K562 (cell line): ENCODE measurements around the gene NEDD4L. TPM values are rescaled to one million over a fixed set of nuclear protein-coding genes. Genes with fewer than 3 reads are reported as not detected.

ENCODE experiments used
- ATAC-seq: fragments of 200-7000 bp; cut with Tn5 transposase; 3 replicates; pipeline ENCODE4 v1.9.1; 2020; ENCODE audit warnings: moderate library complexity
- BruUV-seq: library from RNA; stranded (reverse); fragments of 400-500 nt; replicated peaks from 2 replicates; lab custom pipeline; 2021; lab: Mats Ljungman, UMichigan
- CTCF ChIA-PET: fragments of 300-600 bp; formaldehyde crosslinking; extraction: SDS; loops from one replicate; lab custom pipeline; 2021; ENCODE audit warnings: low intra/inter-chr PET ratio; lab: Yijun Ruan, JAX
- POLR2A ChIA-PET: fragments of 300-600, 350-650 bp; sonication (Branson Sonifier 250); formaldehyde crosslinking; extraction: SDS; loops from one replicate; lab custom pipeline; 2021; ENCODE audit warnings: antibody characterized with exemption, inconsistent platforms; lab: Yijun Ruan, JAX
- DNase-seq, 4 experiments: peaks; one replicate each; pipeline versions ENCODE4 v3.0.0 to v3.0.0-alpha.2; 2011 to 2018; ENCODE audit warnings: low spot score in 3 of 4, mixed read lengths in 3 of 4; ENCODE audit errors: extremely low read depth in 1 of 4
- FAIRE-seq: peaks from 2 replicates; lab custom pipeline; 2011; peaks lifted over from hg19 to GRCh38; lab: Jason Lieb, UNC
- H2AFZ ChIP-seq: 2 replicates; pipeline ENCODE4 v1.6.0; 2011; ENCODE audit warnings: low read depth, low read length, control low read depth, inconsistent platforms
- H3K27ac ChIP-seq: fragments of 200-600 bp; 3 replicates; pipeline ENCODE4 v1.8.0; 2011; ENCODE audit warnings: low read depth, mild to moderate bottlenecking, control low read depth, inconsistent platforms, low read length, moderate library complexity, mixed read lengths; ENCODE audit errors: extremely low read depth
- H3K27me3 ChIP-seq, 2 experiments: fragments of 300-600 bp in 1 of 2; 2 replicates in 1 of 2; 3 replicates in 1 of 2; pipeline versions ENCODE4 v1.6.0 to v1.8.0; 2011; ENCODE audit warnings: inconsistent platforms in 2 of 2, low read length in 2 of 2, mild to moderate bottlenecking in 1 of 2, mixed read lengths in 1 of 2, moderate library complexity in 1 of 2; ENCODE audit not compliant: control insufficient read depth in 2 of 2, insufficient read depth in 2 of 2
- H3K36me3 ChIP-seq: fragments of 300-600 bp; 3 replicates; pipeline ENCODE4 v1.8.0; 2011; ENCODE audit warnings: mild to moderate bottlenecking, low read length, inconsistent platforms; ENCODE audit not compliant: control insufficient read depth, insufficient read depth
- H3K4me1 ChIP-seq, 2 experiments: fragments of 200-600 bp in 1 of 2; replicated peaks in 1 of 2; 2 replicates in 1 of 2; 3 replicates in 1 of 2; pipeline versions ENCODE4 v1.5.1 to v1.8.0; 2011; ENCODE audit warnings: inconsistent platforms in 2 of 2, low read length in 2 of 2, mild to moderate bottlenecking in 1 of 2, mixed read lengths in 1 of 2, moderate library complexity in 1 of 2; ENCODE audit not compliant: control insufficient read depth in 2 of 2, insufficient read depth in 2 of 2
- H3K4me2 ChIP-seq: 2 replicates; pipeline ENCODE4 v1.6.1; 2011; ENCODE audit warnings: low read length, control low read depth, inconsistent platforms, mixed read lengths; ENCODE audit not compliant: insufficient read depth
- H3K4me3 ChIP-seq: fragments of 200-600 bp; sonication (generic), shearing (Covaris generic); 2 replicates; pipeline ENCODE4 v1.5.1; 2016; ENCODE audit warnings: control low read depth, inconsistent platforms
- H3K79me2 ChIP-seq: fragments of 200-600 bp; 3 replicates; pipeline ENCODE4 v1.8.0; 2011; ENCODE audit warnings: low read length, inconsistent platforms; ENCODE audit not compliant: control insufficient read depth, insufficient read depth
- H3K9ac ChIP-seq, 2 experiments: 2 replicates each; pipeline versions ENCODE4 v1.6.0 to v1.6.1; 2011; ENCODE audit warnings: low read depth in 2 of 2, low read length in 2 of 2, control low read depth in 1 of 2, inconsistent platforms in 1 of 2, mild to moderate bottlenecking in 1 of 2, mixed read lengths in 1 of 2; ENCODE audit not compliant: insufficient read depth in 1 of 2
- H3K9me1 ChIP-seq: one replicate; pipeline ENCODE4 v1.6.0; 2011; ENCODE audit warnings: inconsistent platforms, mild to moderate bottlenecking, low read length, moderate library complexity; ENCODE audit not compliant: control insufficient read depth, insufficient read depth
- H3K9me3 ChIP-seq: replicated peaks from 2 replicates; pipeline ENCODE4 v1.5.1; 2011; ENCODE audit warnings: low read depth, low read length, inconsistent platforms; ENCODE audit not compliant: control insufficient read depth, insufficient read depth
- H4K20me1 ChIP-seq: replicated peaks from 2 replicates; pipeline ENCODE4 v1.6.1; 2011; ENCODE audit warnings: low read length, inconsistent platforms, mixed read lengths; ENCODE audit not compliant: control insufficient read depth, insufficient read depth
- TEAD2 ChIP-seq: fragments of 450-650 bp; IDR thresholded peaks from 2 replicates; pipeline ENCODE4 v1.6.1; 2016; ENCODE audit warnings: missing genetic modification characterization, control low read depth, missing compliant biosample characterization
- THRA ChIP-seq: fragments of 450-650 bp; IDR thresholded peaks from 2 replicates; pipeline ENCODE4 v1.6.1; 2017; ENCODE audit warnings: mild to moderate bottlenecking, moderate library complexity
- ZBTB49 ChIP-seq: sonication (generic); formaldehyde crosslinking; IDR thresholded peaks from 2 replicates; pipeline ENCODE4 v1.8.0; 2022; ENCODE audit warnings: missing genetic modification reagents, mild to moderate bottlenecking, borderline replicate concordance
- ZEB2 ChIP-seq: fragments of 450-650 bp; IDR thresholded peaks from 2 replicates; pipeline ENCODE4 v1.6.1; 2016
- ZFP36 ChIP-seq: fragments of 150-350 bp; IDR thresholded peaks from 2 replicates; pipeline ENCODE4 v1.6.1; 2018; ENCODE audit warnings: low read length, low read depth; ENCODE audit not compliant: partially characterized antibody
- ZSCAN32 ChIP-seq: fragments of 450-650 bp; formaldehyde crosslinking; IDR thresholded peaks from 2 replicates; pipeline ENCODE4 v1.4.0; 2020; ENCODE audit warnings: mild to moderate bottlenecking, moderate library complexity
- WGBS: fragments of 100-300 bp; shearing (Covaris generic); methylation state at CpG from one replicate; pipeline ENCODE4 v1.1.6; 2016; ENCODE audit warnings: low coverage, mixed read lengths; ENCODE audit not compliant: insufficient coverage; ENCODE audit errors: missing lambda C conversion rate; 5-methylcytosine and 5-hydroxymethylcytosine counted together
- in situ Hi-C: fragments of 300-500 bp; cut with MboI; formaldehyde crosslinking; loops from 4 replicates; pipeline ENCODE4 v1.15.0; 2018; ENCODE audit warnings: inconsistent platforms, mixed read lengths
- intact Hi-C: fragments of 100-400 bp; cut with micrococcal nuclease; formaldehyde crosslinking; loops from 2 replicates; pipeline ENCODE4 v1.14.2; 2022
- polyA plus RNA-seq, 8 experiments: library from polyadenylated mRNA; depleted of rRNA in 4 of 8; stranded (reverse) in 5 of 8; unstranded in 3 of 8; fragments of >200 nt; fragmentation: Nextera tagmentation in 2 of 8; fragmentation: Illumina TruSeq in 1 of 8; extraction: Ambion mirVana in 2 of 8; extraction: Trizol in 1 of 8; gene quantifications; 2 replicates each; pipeline versions ENCODE4 v1.2.1 to v1.2.3, GENCODE V29; 2011 to 2014; ENCODE audit warnings: inconsistent platforms in 1 of 8, missing spikeins in 1 of 8
- total RNA-seq, 7 experiments: library from RNA; depleted of rRNA in 6 of 7; stranded (reverse); fragments of >200 nt in 6 of 7; fragmentation: Illumina TruSeq in 2 of 7; extraction: Trizol in 2 of 7; gene quantifications; 2 replicates each; pipeline versions ENCODE4 v1.2.1 to v1.2.3, GENCODE V29; 2011 to 2021; ENCODE audit warnings: low replicate concordance in 1 of 7

NEDD4L gene
- total and polyA plus RNA-seq, 9 of the 15 experiments (the other 6 are each of a cell fraction or from before 2014, with no cell fraction given), result 8.1 to 33.4 (median 19.9) TPM

GRCh38 chr18:58378411-58379379 is 334.7 kb downstream of the NEDD4L start:
- Histone ChIP-seq H3K79me2 (no peaks in the 10 kb centered on the region), H3K36me3 (0 out of 3 replicates have a peak, but pooled peaks cover 9% of the 10 kb centered on the region), H2AFZ (no peak overlapping the region), H3K4me2 (no peak overlapping the region), H3K27me3 (no peaks in the 10 kb centered on the region), H3K9me1 (no peaks in the 10 kb centered on the region), H3K4me3 (no peak overlapping the region), H3K4me1 (peaks cover 0 to 4% of the 10 kb centered on the region in 2 experiments; a peak in 1 of 5 replicates), H4K20me1 (no peaks in the 10 kb centered on the region), H3K9ac (no peak overlapping the region; a peak in 1 of 4 replicates), H3K9me3 (no peaks in the 10 kb centered on the region), H3K27ac (no peak overlapping the region)
- POLR2A ChIA-PET, result interaction anchor here (0.6 kb wide), 1 partner anchor 10 kb away, joined by 3 read pairs; no protein-coding TSS in a partner anchor
- no peak for DNase-seq
- intact Hi-C loops (no loop called here), in situ Hi-C loops (no loop called here)
- BruUV-seq, result no TSS peak
- CTCF ChIA-PET, result no interaction called here
- no peak for ATAC-seq
- FAIRE-seq, result no peak
- TF ChIP-seq ZFP36, result no peak
- no peak for TF ChIP-seq THRA
- no peak for TF ChIP-seq ZSCAN32
- TF ChIP-seq ZEB2, result no peak
- no peak for TF ChIP-seq TEAD2 (tag)
- no peak for TF ChIP-seq ZBTB49
- WGBS, result 55% methylated on average over 15 of the region's 28 CpGs
